GM18858 (cell line): ENCODE measurements around the gene PCGF3.
"Not testable (repeated sequence)": the region's sequence is repeated elsewhere in the genome, so short reads cannot be mapped to it uniquely, and the experiment has no call there.

ENCODE experiments used
- ATAC-seq: cut with Tn5 transposase; IDR thresholded peaks from one replicate; pipeline ENCODE4 v1.9.1; 2021; ENCODE audit not compliant: unreplicated experiment

PCGF3 gene

GRCh38 chr4:722851-723360, 17.3 kb downstream of the PCGF3 start:
- no peak for ATAC-seq

GRCh38 chr4:723751-724530, 18.3 kb downstream of the PCGF3 start:
- no peak for ATAC-seq

GRCh38 chr4:725391-726234, 20.0 kb downstream of the PCGF3 start:
- ATAC-seq = no peak

- no peak for ATAC-seq
These were observed 20.7 kb downstream of the PCGF3 start for GRCh38 chr4:726235-726787.

GRCh38 chr4:726838-727237, 21.2 kb downstream of the PCGF3 start:
- no peak for ATAC-seq

- ATAC-seq = no peak
These were observed 21.9 kb downstream of the PCGF3 start for GRCh38 chr4:727576-727975.

GRCh38 chr4:729336-730315, 24.0 kb downstream of the PCGF3 start:
- ATAC-seq = no peak

GRCh38 chr4:730511-730910, 24.9 kb downstream of the PCGF3 start:
- no peak for ATAC-seq

- not testable (repeated sequence) for ATAC-seq
These were observed 25.6 kb downstream of the PCGF3 start for GRCh38 chr4:730946-731904.

- ATAC-seq = not testable (repeated sequence)
These were observed 26.3 kb downstream of the PCGF3 start for GRCh38 chr4:731954-732353.

- ATAC-seq = no peak
These were observed 26.9 kb downstream of the PCGF3 start for GRCh38 chr4:732486-732885.

GRCh38 chr4:732911-733630, 27.4 kb downstream of the PCGF3 start:
- ATAC-seq = no peak

GRCh38 chr4:733631-733980, 28.0 kb downstream of the PCGF3 start:
- no peak for ATAC-seq

- ATAC-seq = no peak
These were observed 28.4 kb downstream of the PCGF3 start for GRCh38 chr4:734075-734474.

GRCh38 chr4:734951-735350, 29.3 kb downstream of the PCGF3 start:
- ATAC-seq = no peak

- no peak for ATAC-seq
These were observed 30.0 kb downstream of the PCGF3 start for GRCh38 chr4:735583-735982.

- ATAC-seq = not testable (repeated sequence)
These were observed 30.9 kb downstream of the PCGF3 start for GRCh38 chr4:736561-736960.

- ATAC-seq = no peak
These were observed 33.2 kb downstream of the PCGF3 start for GRCh38 chr4:738781-739280.

GRCh38 chr4:739569-739968, 33.9 kb downstream of the PCGF3 start:
- no peak for ATAC-seq
